GM23248 (cell line): Measurements from ENCODE around the gene LAMP5. TPM values are rescaled to one million over a fixed set of nuclear protein-coding genes. Genes with fewer than 3 reads are reported as not detected.

Experiments used
- DNase-seq: peaks from one replicate; pipeline ENCODE4 v3.0.0-alpha.2; 2015
- H2AFZ ChIP-seq: fragments of 200-600 bp; sonication (generic); 2 replicates; pipeline ENCODE4 v1.6.1; 2016; ENCODE audit warnings: antibody characterized with exemption
- H3F3A ChIP-seq: fragments of 200-600 bp; sonication (generic); 2 replicates; pipeline ENCODE4 v1.6.1; 2016; ENCODE audit warnings: mild to moderate bottlenecking, antibody characterized with exemption, mixed run types; ENCODE audit not compliant: insufficient read depth
- H3K27ac ChIP-seq: fragments of 200-600 bp; sonication (generic); 2 replicates; pipeline ENCODE4 v1.5.1; 2016; ENCODE audit warnings: mild to moderate bottlenecking
- H3K27me3 ChIP-seq: fragments of 200-600 bp; sonication (generic); replicated peaks from 2 replicates; pipeline ENCODE4 v1.6.1; 2016; ENCODE audit warnings: mild to moderate bottlenecking; ENCODE audit not compliant: insufficient read depth
- H3K36me3 ChIP-seq: fragments of 200-600 bp; sonication (generic); 2 replicates; pipeline ENCODE4 v1.6.1; 2016; ENCODE audit warnings: low read depth, mild to moderate bottlenecking
- H3K4me1 ChIP-seq: fragments of 200-600 bp; sonication (generic); 2 replicates; pipeline ENCODE4 v1.6.1; 2016; ENCODE audit warnings: mild to moderate bottlenecking; ENCODE audit not compliant: insufficient read depth
- H3K4me2 ChIP-seq: fragments of 200-600 bp; sonication (generic); one replicate; pipeline ENCODE4 v1.6.1; 2016; ENCODE audit warnings: mild to moderate bottlenecking; ENCODE audit not compliant: unreplicated experiment
- H3K4me3 ChIP-seq: fragments of 200-600 bp; sonication (generic); 2 replicates; pipeline ENCODE4 v1.5.1; 2016; ENCODE audit warnings: mild to moderate bottlenecking
- H3K79me2 ChIP-seq: fragments of 200-600 bp; sonication (generic); 2 replicates; pipeline ENCODE4 v1.6.1; 2016; ENCODE audit warnings: mild to moderate bottlenecking; ENCODE audit not compliant: insufficient read depth
- H3K9ac ChIP-seq: fragments of 200-600 bp; sonication (generic); 2 replicates; pipeline ENCODE4 v1.6.1; 2016; ENCODE audit warnings: mild to moderate bottlenecking
- H3K9me2 ChIP-seq: fragments of 200-600 bp; sonication (generic); 2 replicates; pipeline ENCODE4 v1.6.1; 2016; ENCODE audit warnings: mixed run types, mild to moderate bottlenecking, moderate library complexity; ENCODE audit not compliant: insufficient read depth
- H3K9me3 ChIP-seq: fragments of 200-600 bp; sonication (generic); one replicate; pipeline ENCODE4 v1.6.1; 2017; ENCODE audit warnings: low read depth
- H4K20me1 ChIP-seq: fragments of 200-600 bp; sonication (generic); 2 replicates; pipeline ENCODE4 v1.6.0; 2016; ENCODE audit not compliant: insufficient read depth
- EZH2 ChIP-seq: fragments of 200-600 bp; sonication (generic); IDR thresholded peaks from 2 replicates; pipeline ENCODE4 v1.6.1; 2018; ENCODE audit warnings: antibody characterized with exemption, mild to moderate bottlenecking; ENCODE audit not compliant: insufficient read depth, poor library complexity, severe bottlenecking
- EZH2phosphoT487 ChIP-seq: fragments of 200-600 bp; sonication (generic); IDR thresholded peaks from 2 replicates; pipeline ENCODE4 v1.6.1; 2018; ENCODE audit warnings: antibody characterized with exemption, moderate library complexity, mild to moderate bottlenecking, low read depth; ENCODE audit not compliant: insufficient read depth
- WGBS, 2 experiments: methylation state at CpG; one replicate each; pipeline ENCODE4 v1.1.6; 2015 to 2017; ENCODE audit warnings: low lambda C conversion rate in 2 of 2, low coverage in 1 of 2; ENCODE audit errors: missing lambda C conversion rate in 2 of 2; 5-methylcytosine and 5-hydroxymethylcytosine counted together
- in situ Hi-C: fragments of 300-500 bp; cut with MboI; formaldehyde crosslinking; loops from 2 replicates; pipeline ENCODE4 v1.15.0; 2020
- polyA plus RNA-seq: library from polyadenylated mRNA; unstranded; fragments of >200 nt; fragmentation: Nextera tagmentation; extraction: Ambion mirVana; gene quantifications from 2 replicates; pipeline ENCODE4 v1.2.1, GENCODE V29; 2016
- total RNA-seq: library from RNA; depleted of rRNA; stranded (reverse); fragments of >200 nt; shearing (Covaris generic); gene quantifications from 2 replicates; pipeline ENCODE4 v1.2.3, GENCODE V29; 2014

LAMP5 gene
- total and polyA plus RNA-seq, 2 experiments from 2014 or later: 0.11 TPM; not detected in 1

DNA sequence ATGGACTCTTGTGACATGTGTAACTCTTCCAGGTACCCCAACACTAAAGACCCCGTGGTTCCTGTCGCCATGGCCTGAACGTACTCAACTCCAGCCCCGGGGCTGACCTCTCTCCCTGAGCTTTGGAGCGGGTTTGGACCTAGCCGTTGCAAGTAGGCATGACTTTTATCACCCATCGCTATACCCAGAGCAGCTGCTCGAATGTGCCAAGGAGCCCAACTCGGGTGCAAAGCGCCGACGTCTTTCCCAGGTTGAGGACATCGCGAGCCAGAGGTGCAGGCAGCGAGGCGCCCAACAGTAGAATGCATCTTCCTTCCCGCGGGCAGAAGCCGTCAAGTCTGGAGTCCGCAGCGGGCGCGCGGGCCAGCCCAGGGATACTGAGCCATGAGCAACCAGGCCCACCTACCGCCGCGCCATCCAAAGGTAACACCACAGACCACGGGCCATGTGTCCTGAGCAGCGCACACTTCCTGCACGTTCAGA, 5.7 kb upstream of the LAMP5 start:
- no peaks in the 10 kb centered on the region for H3K9me3 ChIP-seq
- H3K79me2 ChIP-seq: no peaks in the 10 kb centered on the region
- no peak overlapping the region for H3K27ac ChIP-seq
- H3K4me1 ChIP-seq: no peaks in the 10 kb centered on the region
- no peaks in the 10 kb centered on the region for H4K20me1 ChIP-seq
- TF ChIP-seq EZH2 (no peak), EZH2phosphoT487 (no peak)
- H3K4me3 ChIP-seq: no peak overlapping the region
- H3K9me2 ChIP-seq: no peaks in the 10 kb centered on the region
- no peaks in the 10 kb centered on the region for H3F3A ChIP-seq
- H3K36me3 ChIP-seq: no peaks in the 10 kb centered on the region
- WGBS, 2 experiments: 4 to 8% methylated on average over 26 to 30 of the region's 30 CpGs
- H3K4me2 ChIP-seq: no peak overlapping the region
- no peak for DNase-seq
- in situ Hi-C loops: no loop called here
- H3K27me3 ChIP-seq: peaks cover 86% of the 10 kb centered on the region
- no peak overlapping the region for H3K9ac ChIP-seq
- H2AFZ ChIP-seq: no peak overlapping the region

DNA sequence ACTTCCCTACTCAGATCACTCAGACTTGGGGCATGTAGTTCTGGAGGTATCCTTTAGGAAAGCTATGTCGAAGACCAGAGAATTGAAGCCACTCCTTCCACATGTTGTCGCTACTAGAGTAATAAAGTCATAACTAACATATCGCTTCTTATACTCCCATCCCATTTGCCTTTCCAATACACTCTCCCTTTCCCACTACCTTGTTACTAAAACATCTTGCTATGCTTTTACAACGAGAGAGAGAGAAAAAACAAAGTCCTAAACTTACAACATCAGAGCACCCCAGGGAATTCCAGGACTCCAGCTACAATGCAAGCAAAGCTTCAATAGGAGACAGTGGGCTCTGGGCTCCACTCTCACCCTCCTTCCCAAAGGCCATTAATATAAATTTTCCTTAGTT, 5.1 kb upstream of the LAMP5 start:
- Histone ChIP-seq H4K20me1 (no peaks in the 10 kb centered on the region), H3K9ac (no peak overlapping the region), H2AFZ (no peak overlapping the region), H3K79me2 (no peaks in the 10 kb centered on the region), H3K27me3 (peaks cover 91% of the 10 kb centered on the region), H3K4me3 (no peak overlapping the region), H3K4me2 (no peak overlapping the region), H3K27ac (no peak overlapping the region), H3K9me2 (no peaks in the 10 kb centered on the region), H3F3A (no peaks in the 10 kb centered on the region), H3K36me3 (no peaks in the 10 kb centered on the region), H3K9me3 (no peaks in the 10 kb centered on the region), H3K4me1 (no peaks in the 10 kb centered on the region)
- no peak for TF ChIP-seq EZH2
- TF ChIP-seq EZH2phosphoT487: no peak
- in situ Hi-C loops: no loop called here
- WGBS, 2 experiments: 15 to 20% methylated on average over 4 of the region's 4 CpGs
- DNase-seq: no peak

DNA sequence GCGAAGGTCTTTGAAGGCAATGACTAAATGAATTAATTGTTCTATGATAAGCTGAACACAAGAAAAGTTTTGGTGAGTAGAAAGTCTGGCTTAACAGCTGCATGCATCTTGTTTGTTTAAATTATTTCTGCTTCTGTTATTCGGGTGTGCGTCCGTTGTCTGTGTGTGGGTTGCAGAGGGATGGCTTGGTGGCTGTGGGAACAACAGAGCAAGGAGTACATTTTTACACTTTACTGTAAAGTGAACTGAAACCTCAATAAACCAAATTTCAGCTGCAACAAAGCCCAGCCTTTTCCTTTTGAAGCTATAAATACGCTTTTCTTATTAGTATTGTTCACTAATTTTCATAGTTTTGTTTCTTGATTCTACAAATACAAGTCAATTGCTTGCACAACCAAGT, 3.5 kb upstream of the LAMP5 start:
- Histone ChIP-seq H3K9ac (no peak overlapping the region), H2AFZ (no peak overlapping the region)

DNA sequence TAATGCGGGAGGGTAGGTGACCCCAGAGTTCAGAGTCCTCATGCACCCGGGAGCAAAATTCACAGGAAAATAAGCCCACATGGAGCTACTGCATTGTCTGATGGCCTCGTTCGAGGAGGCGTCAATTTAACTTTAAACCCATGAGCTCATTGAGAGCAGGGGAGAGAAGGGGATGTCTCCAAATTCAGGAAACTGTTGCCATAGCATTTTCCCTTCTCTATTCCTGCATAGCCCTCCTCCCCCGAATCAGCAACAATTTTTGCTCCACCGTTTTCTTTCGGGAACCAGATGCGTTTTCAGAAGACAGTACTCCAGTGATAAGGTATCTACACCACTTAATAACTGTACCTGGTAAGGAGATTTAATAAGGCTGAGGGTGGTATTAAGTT, 324 bp upstream of the LAMP5 start:
- Histone ChIP-seq H3K79me2 (no peaks in the 10 kb centered on the region), H3K27ac (no peak overlapping the region), H3K4me1 (no peaks in the 10 kb centered on the region), H4K20me1 (no peaks in the 10 kb centered on the region), H3K4me2 (no peak overlapping the region), H3K4me3 (no peak overlapping the region), H3K36me3 (no peaks in the 10 kb centered on the region), H2AFZ (no peak overlapping the region), H3K9ac (no peak overlapping the region), H3K27me3 (peaks cover 94% of the 10 kb centered on the region), H3K9me3 (no peaks in the 10 kb centered on the region), H3F3A (no peaks in the 10 kb centered on the region), H3K9me2 (no peaks in the 10 kb centered on the region)
- DNase-seq: no peak
- 6 to 12% methylated on average over 9 of the region's 9 CpGs for WGBS, 2 experiments
- in situ Hi-C loops: no loop called here
- TF ChIP-seq EZH2: no peak
- no peak for TF ChIP-seq EZH2phosphoT487

More for the DNA sequence above, 3.5 kb upstream of the LAMP5 start:
- peaks cover 94% of the 10 kb centered on the region for H3K27me3 ChIP-seq
- DNase-seq: no peak
- H3F3A ChIP-seq: no peaks in the 10 kb centered on the region
- no peak overlapping the region for H3K4me3 ChIP-seq
- no peaks in the 10 kb centered on the region for H3K79me2 ChIP-seq
- 70 to 71% methylated on average over 5 of the region's 5 CpGs for WGBS, 2 experiments
- H4K20me1 ChIP-seq: no peaks in the 10 kb centered on the region
- in situ Hi-C loops: no loop called here
- no peak overlapping the region for H3K4me2 ChIP-seq
- H3K4me1 ChIP-seq: no peaks in the 10 kb centered on the region
- no peaks in the 10 kb centered on the region for H3K9me3 ChIP-seq
- no peak for TF ChIP-seq EZH2
- no peak for TF ChIP-seq EZH2phosphoT487
- H3K36me3 ChIP-seq: no peaks in the 10 kb centered on the region
- no peak overlapping the region for H3K27ac ChIP-seq
- H3K9me2 ChIP-seq: no peaks in the 10 kb centered on the region

DNA sequence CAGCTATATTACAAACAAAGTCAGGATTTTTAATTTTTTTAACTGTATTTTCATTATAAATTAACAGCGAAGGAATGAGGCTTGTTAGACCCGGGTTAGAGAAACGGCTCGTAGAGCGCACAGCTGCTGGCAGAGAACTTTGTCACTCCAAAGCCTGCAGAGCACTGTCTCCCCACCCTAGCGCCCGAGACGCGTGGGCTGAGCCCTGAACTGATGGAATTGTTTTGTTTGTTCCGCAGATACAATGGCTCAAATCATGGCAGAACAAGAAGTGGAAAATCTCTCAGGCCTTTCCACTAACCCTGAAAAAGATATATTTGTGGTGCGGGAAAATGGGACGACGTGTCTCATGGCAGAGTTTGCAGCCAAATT, 810 bp downstream of the LAMP5 start:
- H3K36me3 ChIP-seq: no peaks in the 10 kb centered on the region
- no peaks in the 10 kb centered on the region for H4K20me1 ChIP-seq
- H3K27ac ChIP-seq: no peak overlapping the region
- no peaks in the 10 kb centered on the region for H3K9me3 ChIP-seq
- no peaks in the 10 kb centered on the region for H3K9me2 ChIP-seq
- no peaks in the 10 kb centered on the region for H3K79me2 ChIP-seq
- 6 to 7% methylated on average over 13 of the region's 13 CpGs for WGBS, 2 experiments
- DNase-seq: no peak
- no peak overlapping the region for H3K4me2 ChIP-seq
- no peak for TF ChIP-seq EZH2
- no peaks in the 10 kb centered on the region for H3F3A ChIP-seq
- H3K4me1 ChIP-seq: no peaks in the 10 kb centered on the region
- H3K4me3 ChIP-seq: no peak overlapping the region
- H3K27me3 ChIP-seq: peaks cover 94% of the 10 kb centered on the region
- in situ Hi-C loops: no loop called here
- H3K9ac ChIP-seq: no peak overlapping the region
- no peak overlapping the region for H2AFZ ChIP-seq
